Dendritic cell treated with granulocyte-macrophage colony-stimulating factor and Interleukin-4, amounts not matched to agents 40 ng/mL and 50 ng/mL, for 4 days (primary cell): ENCODE data around the gene CCDC180.

Experiments used
- H3K27ac Mint-ChIP-seq: one replicate; pipeline ENCODE4 v1.8.0; 2022; ENCODE audit warnings: mild to moderate bottlenecking, mixed read lengths
- H3K27me3 Mint-ChIP-seq: one replicate; pipeline ENCODE4 v1.8.0; 2022; ENCODE audit warnings: mild to moderate bottlenecking, mixed read lengths
- H3K36me3 Mint-ChIP-seq: one replicate; pipeline ENCODE4 v1.8.0; 2022; ENCODE audit warnings: low read depth, mixed read lengths
- H3K4me1 Mint-ChIP-seq: one replicate; pipeline ENCODE4 v1.8.0; 2022; ENCODE audit warnings: low read depth, mixed read lengths
- H3K4me3 Mint-ChIP-seq: one replicate; pipeline ENCODE4 v1.8.0; 2022; ENCODE audit warnings: mild to moderate bottlenecking, moderate library complexity, mixed read lengths
- H3K9me3 Mint-ChIP-seq: one replicate; pipeline ENCODE4 v1.8.0; 2022; ENCODE audit warnings: mixed read lengths
- intact Hi-C: fragments of 100-400 bp; cut with micrococcal nuclease; formaldehyde crosslinking; loops from one replicate; pipeline ENCODE4 v1.15.0; 2022

Gene CCDC180

GRCh38 chr9:97300586-97300985, 6.9 kb upstream of the CCDC180 start:
- Mint-ChIP-seq H3K27me3 (no peaks in the 10 kb centered on the region), H3K36me3 (no peaks in the 10 kb centered on the region), H3K4me1 (no peaks in the 10 kb centered on the region), H3K9me3 (peaks cover 28% of the 10 kb centered on the region), H3K4me3 (no peak overlapping the region), H3K27ac (no peak overlapping the region)
- intact Hi-C loops = no loop called here

GRCh38 chr9:97301974-97302373, 5.5 kb upstream of the CCDC180 start:
- no peaks in the 10 kb centered on the region for H3K36me3 Mint-ChIP-seq
- H3K27ac Mint-ChIP-seq = no peak overlapping the region
- no peak overlapping the region for H3K4me3 Mint-ChIP-seq
- peaks cover 28% of the 10 kb centered on the region for H3K9me3 Mint-ChIP-seq
- intact Hi-C loops = no loop called here
- H3K27me3 Mint-ChIP-seq = no peaks in the 10 kb centered on the region
- no peaks in the 10 kb centered on the region for H3K4me1 Mint-ChIP-seq

GRCh38 chr9:97304586-97304985, 2.9 kb upstream of the CCDC180 start:
- no peaks in the 10 kb centered on the region for H3K36me3 Mint-ChIP-seq
- peaks cover 10% of the 10 kb centered on the region for H3K9me3 Mint-ChIP-seq
- no peak overlapping the region for H3K4me3 Mint-ChIP-seq
- no peak overlapping the region for H3K27ac Mint-ChIP-seq
- intact Hi-C loops = no loop called here
- no peaks in the 10 kb centered on the region for H3K4me1 Mint-ChIP-seq
- peaks cover 6% of the 10 kb centered on the region for H3K27me3 Mint-ChIP-seq

GRCh38 chr9:97305501-97306298, 1.8 kb upstream of the CCDC180 start:
- H3K4me3 Mint-ChIP-seq = no peak overlapping the region
- no peaks in the 10 kb centered on the region for H3K4me1 Mint-ChIP-seq
- H3K27ac Mint-ChIP-seq = no peak overlapping the region
- H3K9me3 Mint-ChIP-seq = peaks cover 9% of the 10 kb centered on the region
- intact Hi-C loops = no loop called here
- H3K27me3 Mint-ChIP-seq = peaks cover 6% of the 10 kb centered on the region
- H3K36me3 Mint-ChIP-seq = no peaks in the 10 kb centered on the region

GRCh38 chr9:97307091-97307490, 368 bp upstream of the CCDC180 start:
- Mint-ChIP-seq H3K27ac (no peak overlapping the region), H3K27me3 (peaks cover 6% of the 10 kb centered on the region), H3K4me3 (no peak overlapping the region)

GRCh38 chr9:97309260-97309659, 1.8 kb downstream of the CCDC180 start:
- Mint-ChIP-seq H3K27ac (no peak overlapping the region), H3K4me3 (no peak overlapping the region)

More at GRCh38 chr9:97307091-97307490, 368 bp upstream of the CCDC180 start:
- peaks cover 5% of the 10 kb centered on the region for H3K9me3 Mint-ChIP-seq
- H3K36me3 Mint-ChIP-seq = no peaks in the 10 kb centered on the region
- H3K4me1 Mint-ChIP-seq = no peaks in the 10 kb centered on the region
- intact Hi-C loops = no loop called here

GRCh38 chr9:97310023-97310422, 2.6 kb downstream of the CCDC180 start:
- intact Hi-C loops = no loop called here
- Mint-ChIP-seq H3K9me3 (no peaks in the 10 kb centered on the region), H3K27me3 (peaks cover 6% of the 10 kb centered on the region), H3K4me3 (no peak overlapping the region), H3K27ac (no peak overlapping the region), H3K36me3 (no peaks in the 10 kb centered on the region), H3K4me1 (no peaks in the 10 kb centered on the region)

More at GRCh38 chr9:97309260-97309659, 1.8 kb downstream of the CCDC180 start:
- Mint-ChIP-seq H3K36me3 (no peaks in the 10 kb centered on the region), H3K27me3 (peaks cover 6% of the 10 kb centered on the region), H3K4me1 (no peaks in the 10 kb centered on the region), H3K9me3 (no peaks in the 10 kb centered on the region)
- intact Hi-C loops = no loop called here

- intact Hi-C loops = no loop called here
- Mint-ChIP-seq H3K27me3 (peaks cover 6% of the 10 kb centered on the region), H3K4me1 (no peaks in the 10 kb centered on the region), H3K36me3 (no peaks in the 10 kb centered on the region), H3K4me3 (no peak overlapping the region), H3K27ac (no peak overlapping the region), H3K9me3 (no peaks in the 10 kb centered on the region)
These were observed 3.4 kb downstream of the CCDC180 start for GRCh38 chr9:97310896-97311295.

- Mint-ChIP-seq H3K4me3 (no peak overlapping the region), H3K27me3 (peaks cover 6% of the 10 kb centered on the region), H3K36me3 (no peaks in the 10 kb centered on the region), H3K9me3 (no peaks in the 10 kb centered on the region), H3K27ac (no peak overlapping the region), H3K4me1 (no peaks in the 10 kb centered on the region)
- intact Hi-C loops = no loop called here
These were observed 4.5 kb downstream of the CCDC180 start for GRCh38 chr9:97311798-97312500.

- Mint-ChIP-seq H3K27me3 (peaks cover 1% of the 10 kb centered on the region), H3K9me3 (no peaks in the 10 kb centered on the region), H3K27ac (no peak overlapping the region), H3K36me3 (no peaks in the 10 kb centered on the region), H3K4me3 (no peak overlapping the region), H3K4me1 (no peaks in the 10 kb centered on the region)
- intact Hi-C loops = no loop called here
These were observed 5.1 kb downstream of the CCDC180 start for GRCh38 chr9:97312556-97312955.

GRCh38 chr9:97313243-97313642, 5.8 kb downstream of the CCDC180 start:
- Mint-ChIP-seq H3K36me3 (no peaks in the 10 kb centered on the region), H3K9me3 (no peaks in the 10 kb centered on the region), H3K27ac (no peak overlapping the region), H3K27me3 (no peaks in the 10 kb centered on the region), H3K4me1 (no peaks in the 10 kb centered on the region), H3K4me3 (no peak overlapping the region)
- intact Hi-C loops = no loop called here

GRCh38 chr9:97313746-97314145, 6.3 kb downstream of the CCDC180 start:
- H3K36me3 Mint-ChIP-seq = no peaks in the 10 kb centered on the region
- no peak overlapping the region for H3K27ac Mint-ChIP-seq
- H3K4me1 Mint-ChIP-seq = no peaks in the 10 kb centered on the region
- no peaks in the 10 kb centered on the region for H3K27me3 Mint-ChIP-seq
- intact Hi-C loops = no loop called here
- H3K9me3 Mint-ChIP-seq = no peaks in the 10 kb centered on the region
- H3K4me3 Mint-ChIP-seq = no peak overlapping the region

GRCh38 chr9:97314503-97314902, 7.0 kb downstream of the CCDC180 start:
- Mint-ChIP-seq H3K9me3 (no peaks in the 10 kb centered on the region), H3K36me3 (no peaks in the 10 kb centered on the region), H3K27me3 (no peaks in the 10 kb centered on the region), H3K4me3 (no peak overlapping the region), H3K27ac (no peak overlapping the region), H3K4me1 (no peaks in the 10 kb centered on the region)
- intact Hi-C loops = no loop called here

GRCh38 chr9:97315550-97315949, 8.1 kb downstream of the CCDC180 start:
- H3K36me3 Mint-ChIP-seq = no peaks in the 10 kb centered on the region
- no peaks in the 10 kb centered on the region for H3K27me3 Mint-ChIP-seq
- no peaks in the 10 kb centered on the region for H3K4me1 Mint-ChIP-seq
- no peaks in the 10 kb centered on the region for H3K9me3 Mint-ChIP-seq
- intact Hi-C loops = no loop called here
- no peak overlapping the region for H3K27ac Mint-ChIP-seq
- no peak overlapping the region for H3K4me3 Mint-ChIP-seq
